Left kidney (tissue), 2 donors: ENCODE results near the gene SLC25A39. TPM values are rescaled to one million over a fixed set of nuclear protein-coding genes. Genes with fewer than 3 reads are reported as not detected.
"Not testable (repeated sequence)": the region's sequence is repeated elsewhere in the genome, so short reads cannot be mapped to it uniquely, and the experiment has no call there.

ENCODE experiments used
- DNase-seq: peaks from one replicate; pipeline ENCODE4 v3.0.0-alpha.2; 2013
- polyA plus RNA-seq: library from polyadenylated mRNA; unstranded; fragments of 120-200 nt; gene quantifications from one replicate; pipeline ENCODE4 v1.2.1, GENCODE V29; 2013; ENCODE audit not compliant: insufficient read length

SLC25A39 gene
- polyA plus RNA-seq, 1 donor: 85.4 TPM

DNA sequence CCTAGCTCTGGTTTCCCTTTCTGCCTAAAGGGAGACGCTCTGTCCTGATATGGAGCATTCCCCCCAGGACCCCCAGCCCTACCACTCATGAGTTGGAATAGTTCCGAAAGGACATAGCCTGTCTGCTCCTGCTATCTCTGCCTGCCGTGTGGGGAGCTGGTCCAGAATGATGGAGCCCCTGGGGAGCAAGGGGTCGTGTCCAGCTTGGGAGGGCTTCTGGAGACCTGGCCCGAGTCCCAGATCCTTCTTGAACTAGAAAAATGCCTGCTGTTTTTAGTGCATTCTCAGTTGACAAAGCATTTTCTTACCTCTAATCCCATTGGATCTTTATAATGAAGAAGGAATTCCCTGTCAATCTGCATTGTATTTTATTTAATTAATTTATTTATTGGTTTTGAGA lies 11.3 kb upstream of the SLC25A39 start:
- DNase-seq: no peak

GRCh38 chr17:44335564-44335963 lies 10.9 kb upstream of the SLC25A39 start:
- DNase-seq: no peak

DNA sequence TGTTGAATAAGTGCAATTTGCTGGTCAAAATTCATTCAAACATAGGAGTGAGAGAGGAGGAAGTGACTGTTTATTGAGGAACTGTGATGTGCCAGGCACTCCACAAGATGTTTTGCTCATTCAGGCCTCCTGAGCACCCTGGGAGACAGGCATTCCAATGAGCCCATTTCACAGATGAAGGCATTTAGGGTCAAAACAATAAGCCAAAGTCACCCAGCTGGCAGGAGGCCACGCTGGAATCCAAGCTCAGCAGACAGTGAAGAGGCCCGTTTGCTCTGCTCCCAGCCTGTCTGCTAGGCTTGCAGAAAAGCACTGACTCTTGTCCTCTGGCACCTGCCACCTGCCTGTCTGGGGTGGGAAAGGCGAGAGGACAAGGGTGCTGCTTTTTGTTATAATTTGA lies 10.1 kb upstream of the SLC25A39 start:
- DNase-seq: no peak

- DNase-seq: no peak
These were observed 9.7 kb upstream of the SLC25A39 start for GRCh38 chr17:44334315-44334714.

DNA sequence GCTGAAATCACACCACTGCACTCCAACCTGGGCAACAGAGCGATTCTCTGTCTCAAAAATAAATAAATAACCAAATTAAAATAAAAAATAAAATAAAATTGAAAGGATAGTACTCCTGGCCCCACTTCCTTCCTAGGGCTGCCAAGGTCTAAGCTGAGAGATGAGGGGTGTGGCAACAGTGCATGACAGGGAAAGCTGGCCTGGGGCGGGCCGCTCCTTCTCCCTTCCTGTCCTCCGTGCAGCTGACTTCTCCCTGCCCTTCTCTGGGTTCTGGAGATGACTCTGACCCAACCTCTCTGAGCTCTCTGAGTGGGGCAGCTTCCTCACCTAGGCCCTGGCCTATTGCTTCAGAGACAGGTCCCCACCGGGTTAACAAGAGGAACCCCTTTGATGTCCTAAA lies 8.7 kb upstream of the SLC25A39 start:
- no peak for DNase-seq

DNA sequence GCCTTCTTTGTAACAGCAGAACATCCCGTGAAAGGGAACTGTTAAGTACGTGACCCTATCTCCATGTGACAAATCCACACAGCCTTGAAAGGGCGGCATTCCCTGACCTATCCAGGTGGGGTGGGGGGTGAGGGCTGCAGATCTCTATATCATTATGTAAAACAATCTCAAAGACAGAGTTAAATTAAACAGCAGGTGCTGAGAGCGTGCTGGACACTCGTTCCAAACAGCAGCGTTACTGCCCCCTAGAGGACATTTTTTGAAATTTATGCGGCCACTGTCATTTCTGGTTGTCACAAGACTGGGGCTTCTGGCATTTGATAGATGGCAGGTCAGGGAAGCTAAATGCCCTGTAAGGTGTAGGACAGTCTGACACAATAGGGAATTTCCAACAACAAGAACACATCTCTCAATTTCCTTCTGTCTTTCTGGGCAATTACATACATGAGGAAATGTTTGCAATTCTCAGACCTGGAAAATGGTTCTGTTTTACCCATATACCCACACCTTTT lies 6.7 kb upstream of the SLC25A39 start:
- DNase-seq: no peak

GRCh38 chr17:44330263-44330662 lies 5.6 kb upstream of the SLC25A39 start:
- not testable (repeated sequence) for DNase-seq

- DNase-seq: not testable (repeated sequence)
These were observed 4.9 kb upstream of the SLC25A39 start for GRCh38 chr17:44329516-44329915.

DNA sequence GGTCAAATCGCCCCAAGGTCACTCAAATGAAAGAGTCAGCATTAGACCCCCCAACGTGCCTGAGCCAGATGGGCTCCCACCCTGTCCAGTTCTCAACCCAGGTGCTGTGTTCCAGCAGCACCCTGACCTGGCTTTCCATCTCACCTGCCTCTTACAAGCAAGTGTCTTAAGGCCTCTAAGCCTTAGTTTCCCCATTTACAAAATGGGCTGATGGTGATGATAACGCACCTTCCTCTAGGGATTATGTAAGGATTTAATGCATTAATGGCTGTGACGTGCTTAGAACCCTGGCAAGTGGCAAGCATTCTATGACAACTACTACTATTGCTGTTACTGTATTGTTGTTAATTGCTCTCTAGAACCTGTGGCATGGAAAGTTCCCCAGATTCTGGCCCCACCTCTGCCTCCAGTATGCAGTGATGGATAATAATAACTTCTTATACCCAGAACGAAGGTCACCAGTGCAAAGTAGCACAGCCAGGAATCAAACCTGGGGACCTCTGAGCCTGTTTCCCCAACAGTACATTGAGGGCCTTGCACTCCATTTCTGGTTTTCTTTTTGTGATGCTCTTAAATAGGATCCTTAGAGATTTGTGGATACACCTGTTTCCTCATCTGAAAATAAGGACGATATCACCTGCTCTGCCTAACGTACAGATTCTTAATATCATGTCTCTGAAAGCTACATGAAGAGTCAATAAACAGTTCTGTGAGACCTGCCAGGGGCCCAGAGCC lies 3.3 kb upstream of the SLC25A39 start:
- no peak for DNase-seq

DNA sequence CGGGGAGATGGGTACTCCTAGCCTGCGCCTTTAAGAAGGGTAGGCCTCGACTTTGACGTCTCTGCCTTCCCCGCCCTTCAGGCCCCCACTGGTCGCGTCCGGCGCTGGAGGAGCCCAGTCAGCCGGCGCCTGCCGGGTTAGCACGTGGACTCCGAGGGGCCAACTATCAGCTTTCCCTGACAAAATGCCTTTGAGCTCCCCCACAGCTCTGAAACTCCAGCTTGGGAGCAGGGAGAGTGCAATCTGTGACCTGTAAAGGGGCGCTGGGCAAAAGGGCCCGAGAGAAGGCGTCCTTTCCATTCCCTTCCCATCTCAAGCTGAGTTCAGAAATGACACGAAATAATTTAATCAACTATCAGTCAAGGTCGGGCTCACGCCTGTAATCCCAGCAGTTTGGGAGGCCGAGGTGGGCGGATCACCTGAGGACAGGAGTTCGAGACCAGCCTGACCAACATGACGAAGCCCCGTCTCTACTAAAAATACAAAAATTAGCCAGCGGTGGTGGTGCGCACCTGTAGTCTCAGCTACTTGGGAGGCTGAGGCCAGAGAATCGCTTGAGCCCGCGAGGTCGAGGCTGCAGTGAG lies 2.3 kb upstream of the SLC25A39 start:
- DNase-seq: peak; percentile 94

GRCh38 chr17:44324092-44324570 lies 492 bp downstream of the SLC25A39 start:
- DNase-seq: no peak

GRCh38 chr17:44323359-44324091 lies 1.1 kb downstream of the SLC25A39 start:
- DNase-seq: no peak

GRCh38 chr17:44322236-44322895 lies 2.3 kb downstream of the SLC25A39 start:
- no peak for DNase-seq

DNA sequence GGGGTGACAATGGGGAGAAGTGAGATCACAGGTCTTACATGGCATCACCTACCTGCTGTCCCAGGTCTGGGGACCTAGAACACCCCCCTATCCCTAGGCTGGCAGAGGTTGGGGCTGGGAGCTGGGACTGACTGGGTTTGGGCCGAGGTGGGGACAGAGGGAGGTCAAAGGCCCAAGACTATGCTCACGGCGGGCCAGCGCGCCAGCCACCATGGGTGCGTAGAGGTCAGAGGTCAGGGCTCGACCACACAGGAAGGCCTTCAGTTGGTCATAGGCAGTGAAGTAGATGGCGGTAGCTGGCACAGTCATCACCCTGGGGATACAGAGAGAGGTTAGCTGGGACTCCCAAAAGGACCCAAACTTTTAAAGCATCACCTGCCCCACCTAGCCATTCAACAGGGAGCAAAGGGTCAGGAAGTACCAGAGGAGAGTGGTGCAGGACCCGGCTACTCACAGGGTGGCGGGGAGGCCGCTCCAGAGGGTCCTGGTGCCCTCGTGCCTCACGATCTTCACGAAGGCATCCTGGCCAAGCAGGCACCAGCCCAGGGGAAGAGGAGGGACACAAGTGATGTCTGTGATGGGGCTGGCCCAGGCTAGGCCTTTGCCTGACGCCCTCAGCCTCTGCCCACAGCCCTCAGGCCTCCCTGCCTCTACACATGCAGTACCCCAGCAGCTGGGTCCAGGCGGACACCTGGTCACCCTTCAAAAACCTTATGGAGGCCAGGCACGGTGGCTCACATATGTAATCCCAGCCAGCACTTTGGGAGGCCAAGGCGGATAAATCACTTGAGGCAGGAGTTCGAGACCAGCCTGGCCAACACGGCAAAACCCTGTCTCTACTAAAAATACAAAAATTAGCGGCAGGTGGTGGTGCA lies 3.1 kb downstream of the SLC25A39 start:
- no peak for DNase-seq

- DNase-seq: no peak
These were observed 4.6 kb downstream of the SLC25A39 start for GRCh38 chr17:44320066-44320465.

- DNase-seq: no peak
These were observed 6.3 kb downstream of the SLC25A39 start for GRCh38 chr17:44318077-44318892.

- DNase-seq: no peak
These were observed 7.1 kb downstream of the SLC25A39 start for GRCh38 chr17:44317545-44317944.

GRCh38 chr17:44315760-44316731 lies 8.6 kb downstream of the SLC25A39 start:
- no peak for DNase-seq
